Ovary (tissue), 3 donors: Measurements from ENCODE around the gene KIAA1614.

Experiments
- CTCF ChIP-seq, 3 donors: fragments of 450-650 bp in 2 of 3; fragments of 200-600 bp in 1 of 3; IDR thresholded peaks; one replicate each; pipeline versions ENCODE4 v1.5.1 to v1.8.0; 2016 to 2022; ENCODE audit warnings: antibody characterized with exemption in 3 of 3, mild to moderate bottlenecking in 1 of 3
- POLR2A ChIP-seq: fragments of 450-650 bp; IDR thresholded peaks from one replicate; pipeline ENCODE4 v1.6.1; 2017; ENCODE audit warnings: antibody characterized with exemption, mild to moderate bottlenecking, moderate library complexity
- donor health status: DM: no; HTN: no; CAD: no.

- TF ChIP-seq CTCF (IDR thresholded peaks at IDR 0.05) (no peak), POLR2A (peak; percentile 7)
Observed at GRCh38 chr1:180912801-180913565, at the start of gene KIAA1614.
